OCI-LY1 (cell line): ENCODE measurements around the gene ROCK2.
A peak's percentile ranks its signal among the peaks of the same experiment; 100 is the strongest.

Source experiments
- H2AFZ ChIP-seq: fragments of 200-600 bp; sonication (generic), shearing (Covaris generic); 2 replicates; pipeline ENCODE4 v1.6.0; 2014; ENCODE audit warnings: antibody characterized with exemption, mild to moderate bottlenecking, low read length
- H3F3A ChIP-seq: fragments of 200-600 bp; sonication (generic), shearing (Covaris generic); 2 replicates; pipeline ENCODE4 v1.6.0; 2014; ENCODE audit warnings: mild to moderate bottlenecking, antibody characterized with exemption, low read length, moderate library complexity; ENCODE audit not compliant: insufficient read depth
- H3K27ac ChIP-seq: fragments of 200-600 bp; sonication (generic); 2 replicates; pipeline ENCODE4 v1.5.1; 2014; ENCODE audit warnings: low read length, mixed run types, mild to moderate bottlenecking, low read depth; ENCODE audit not compliant: poor library complexity, severe bottlenecking
- H3K27me3 ChIP-seq: fragments of 200-600 bp; sonication (generic); 2 replicates; pipeline ENCODE4 v1.6.0; 2014; ENCODE audit warnings: antibody characterized with exemption, mild to moderate bottlenecking, low read length, moderate library complexity; ENCODE audit not compliant: insufficient read depth
- H3K36me3 ChIP-seq: fragments of 200-600 bp; sonication (generic); 2 replicates; pipeline ENCODE4 v1.6.1; 2014; ENCODE audit warnings: mild to moderate bottlenecking, antibody characterized with exemption, low read length, moderate library complexity, mixed read lengths; ENCODE audit not compliant: insufficient read depth
- H3K4me1 ChIP-seq: fragments of 200-600 bp; sonication (generic); 2 replicates; pipeline ENCODE4 v1.5.1; 2014; ENCODE audit warnings: mild to moderate bottlenecking, low read length, moderate library complexity; ENCODE audit not compliant: insufficient read depth, severe bottlenecking
- H3K4me2 ChIP-seq: fragments of 200-600 bp; sonication (generic), shearing (Covaris generic); 2 replicates; pipeline ENCODE4 v1.6.1; 2014; ENCODE audit warnings: low read length
- H3K4me3 ChIP-seq: fragments of 200-600 bp; sonication (generic); 2 replicates; pipeline ENCODE4 v1.5.1; 2014; ENCODE audit warnings: low read length, low read depth, mild to moderate bottlenecking, mixed read lengths; ENCODE audit not compliant: poor library complexity, severe bottlenecking
- H3K79me2 ChIP-seq: fragments of 200-600 bp; shearing (Covaris generic); 2 replicates; pipeline ENCODE4 v1.6.1; 2016; ENCODE audit warnings: mixed run types, low read length, mixed read lengths; ENCODE audit not compliant: insufficient read depth
- H3K9ac ChIP-seq: fragments of 200-600 bp; sonication (generic), shearing (Covaris generic); 2 replicates; pipeline ENCODE4 v1.6.1; 2014; ENCODE audit warnings: mild to moderate bottlenecking, low read length, mixed read lengths
- H3K9me2 ChIP-seq: fragments of 200-600 bp; sonication (generic), shearing (Covaris generic); 2 replicates; pipeline ENCODE4 v1.6.1; 2014; ENCODE audit warnings: low read depth, mild to moderate bottlenecking, low read length, mixed read lengths
- H3K9me3 ChIP-seq: fragments of 200-600 bp; shearing (Covaris generic); 2 replicates; pipeline ENCODE4 v1.6.1; 2014; ENCODE audit warnings: low read length, mixed read lengths
- H4K20me1 ChIP-seq: fragments of 200-600 bp; sonication (generic), shearing (Covaris generic); 2 replicates; pipeline ENCODE4 v1.6.0; 2016; ENCODE audit warnings: mild to moderate bottlenecking, low read length; ENCODE audit not compliant: insufficient read depth
- EZH2 ChIP-seq: fragments of 200-600 bp; sonication (generic), shearing (Covaris generic); IDR thresholded peaks from 2 replicates; pipeline ENCODE4 v1.8.0; 2017; ENCODE audit warnings: borderline replicate concordance, mixed run types, mild to moderate bottlenecking, antibody characterized with exemption, low read length, moderate library complexity, mixed read lengths
- TF ChIP-seq, protein P1 (sequence below): fragments of 200-600 bp; sonication (generic), shearing (Covaris generic); IDR thresholded peaks from 2 replicates; pipeline ENCODE4 v1.5.1; 2017; ENCODE audit warnings: mild to moderate bottlenecking, antibody characterized with exemption, low read length, moderate library complexity, mixed read lengths

ROCK2 gene

DNA sequence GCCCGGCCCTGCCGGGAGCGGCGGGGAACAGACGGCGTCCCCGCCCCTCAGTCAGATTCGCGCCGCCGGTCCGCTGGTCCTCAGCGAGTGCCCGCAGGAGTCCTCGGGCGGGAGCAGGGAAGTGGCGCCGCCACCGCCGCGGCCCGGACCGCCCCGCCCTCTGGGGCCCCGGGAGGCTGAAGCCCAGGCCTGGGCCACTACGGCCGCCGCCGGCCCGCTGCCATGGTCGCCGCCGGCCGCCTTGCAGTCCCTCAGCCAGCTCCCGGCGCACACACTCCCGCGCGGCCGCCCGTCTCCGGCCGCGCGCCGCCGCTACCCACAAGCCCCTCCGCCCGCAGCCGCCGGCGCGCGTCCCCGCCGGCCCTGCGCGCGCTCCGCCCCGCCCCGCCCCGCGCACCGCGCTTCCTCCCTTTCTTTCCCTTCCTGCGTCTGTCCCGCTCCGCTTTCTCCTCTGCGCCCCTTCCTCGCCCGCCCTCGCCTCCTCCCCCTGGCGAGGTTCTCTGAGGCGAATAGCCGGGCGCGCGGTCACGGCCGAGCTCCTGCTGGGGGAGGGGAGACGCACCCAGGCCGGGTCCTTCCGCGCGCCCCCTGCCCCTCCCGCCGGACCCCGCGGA, at the start of gene ROCK2:
Gene ROCK2 (minus strand): TSS at position 295 of the 614 bp plus-strand sequence. CDS start 500 bp downstream, outside the sequence.
- Histone ChIP-seq H3K9me2 (no peaks in the 10 kb centered on the region), H4K20me1 (no peaks in the 10 kb centered on the region), H3F3A (0 out of 2 replicates have a peak, but pooled peaks cover 4% of the 10 kb centered on the region), H3K9me3 (no peaks in the 10 kb centered on the region), H2AFZ (0 out of 2 replicates have a peak within 1 kb of the TSS, but pooled peaks have one; percentile 18), H3K4me2 (peak within 1 kb of the TSS; percentile 93), H3K4me1 (peaks cover 31% of the 10 kb centered on the region), H3K36me3 (no peaks in the 10 kb centered on the region), H3K27ac (no peak within 1 kb of the TSS), H3K79me2 (peaks cover 6% of the 10 kb centered on the region; the same call in 1 of the 2 replicates), H3K27me3 (0 out of 2 replicates have a peak, but pooled peaks cover 3% of the 10 kb centered on the region), H3K4me3 (peak within 1 kb of the TSS; percentile 82), H3K9ac (peak within 1 kb of the TSS; percentile 80)
- TF ChIP-seq EZH2: no peak
- TF ChIP-seq, protein P1, sequence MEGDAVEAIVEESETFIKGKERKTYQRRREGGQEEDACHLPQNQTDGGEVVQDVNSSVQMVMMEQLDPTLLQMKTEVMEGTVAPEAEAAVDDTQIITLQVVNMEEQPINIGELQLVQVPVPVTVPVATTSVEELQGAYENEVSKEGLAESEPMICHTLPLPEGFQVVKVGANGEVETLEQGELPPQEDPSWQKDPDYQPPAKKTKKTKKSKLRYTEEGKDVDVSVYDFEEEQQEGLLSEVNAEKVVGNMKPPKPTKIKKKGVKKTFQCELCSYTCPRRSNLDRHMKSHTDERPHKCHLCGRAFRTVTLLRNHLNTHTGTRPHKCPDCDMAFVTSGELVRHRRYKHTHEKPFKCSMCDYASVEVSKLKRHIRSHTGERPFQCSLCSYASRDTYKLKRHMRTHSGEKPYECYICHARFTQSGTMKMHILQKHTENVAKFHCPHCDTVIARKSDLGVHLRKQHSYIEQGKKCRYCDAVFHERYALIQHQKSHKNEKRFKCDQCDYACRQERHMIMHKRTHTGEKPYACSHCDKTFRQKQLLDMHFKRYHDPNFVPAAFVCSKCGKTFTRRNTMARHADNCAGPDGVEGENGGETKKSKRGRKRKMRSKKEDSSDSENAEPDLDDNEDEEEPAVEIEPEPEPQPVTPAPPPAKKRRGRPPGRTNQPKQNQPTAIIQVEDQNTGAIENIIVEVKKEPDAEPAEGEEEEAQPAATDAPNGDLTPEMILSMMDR: no peak

DNA sequence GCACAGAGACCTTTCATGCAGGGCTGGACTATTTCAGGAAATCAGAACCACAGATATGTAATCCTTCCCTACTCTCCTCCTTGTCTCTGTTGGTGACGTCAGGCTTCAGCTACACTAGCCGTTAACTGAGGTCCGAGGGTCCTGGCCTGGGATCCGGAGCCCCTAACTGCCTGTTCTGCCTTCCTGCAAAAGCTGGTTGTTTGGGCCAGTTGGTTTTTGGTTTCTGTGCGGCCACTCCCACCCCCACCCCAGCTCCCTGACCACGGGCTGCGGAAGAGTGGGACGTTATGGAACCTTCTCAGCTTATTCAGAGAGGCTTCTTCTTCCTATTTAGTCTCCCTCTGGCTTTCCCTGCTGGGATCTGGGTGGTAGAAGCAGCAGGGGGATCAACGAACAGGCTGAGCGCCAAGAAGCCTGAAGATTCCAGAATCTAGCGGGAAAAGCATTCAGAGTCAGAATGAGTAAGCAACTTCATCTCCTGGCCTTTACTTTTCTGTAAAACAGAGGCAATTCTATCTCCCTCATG, 49.3 kb upstream of the ROCK2 start:
- no peak overlapping the region for H3K4me3 ChIP-seq
- no peaks in the 10 kb centered on the region for H3K9me2 ChIP-seq
- no peaks in the 10 kb centered on the region for H3K9me3 ChIP-seq
- H3K9ac ChIP-seq: no peak overlapping the region
- H3K36me3 ChIP-seq: no peaks in the 10 kb centered on the region
- TF ChIP-seq, protein P1: no peak
- no peak for TF ChIP-seq EZH2
- H2AFZ ChIP-seq: no peak overlapping the region
- no peak overlapping the region for H3K4me2 ChIP-seq
- no peaks in the 10 kb centered on the region for H3K79me2 ChIP-seq
- H3K4me1 ChIP-seq: no peaks in the 10 kb centered on the region
- H4K20me1 ChIP-seq: no peaks in the 10 kb centered on the region
- H3K27me3 ChIP-seq: peaks cover 6% of the 10 kb centered on the region; the same call in 1 of the 2 replicates
- no peaks in the 10 kb centered on the region for H3F3A ChIP-seq
- no peak overlapping the region for H3K27ac ChIP-seq

DNA sequence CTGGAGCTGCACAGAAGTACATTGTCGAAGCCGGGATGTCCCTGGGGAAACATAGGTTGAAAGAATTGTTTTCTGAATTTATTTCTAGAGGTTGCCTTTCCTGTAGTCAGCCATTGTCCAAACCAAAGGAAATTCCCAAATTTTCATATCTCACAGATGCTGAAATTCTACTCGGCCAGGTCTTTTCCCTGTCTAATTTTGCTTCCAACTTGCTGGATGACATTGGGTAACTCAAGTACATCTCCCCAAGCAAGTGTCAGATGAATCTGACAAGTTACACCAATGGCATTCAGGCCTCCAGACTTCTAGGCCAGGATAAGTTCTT, 47.5 kb upstream of the ROCK2 start:
- Histone ChIP-seq H3K9me2 (no peaks in the 10 kb centered on the region), H3K9me3 (no peaks in the 10 kb centered on the region), H4K20me1 (no peaks in the 10 kb centered on the region), H2AFZ (no peak overlapping the region), H3K4me3 (no peak overlapping the region), H3K9ac (no peak overlapping the region), H3K27me3 (peaks cover 4% of the 10 kb centered on the region; the same call in 1 of the 2 replicates), H3K4me2 (no peak overlapping the region), H3K27ac (no peak overlapping the region), H3K4me1 (peaks cover 4% of the 10 kb centered on the region), H3K36me3 (no peaks in the 10 kb centered on the region), H3K79me2 (no peaks in the 10 kb centered on the region), H3F3A (no peaks in the 10 kb centered on the region)
- TF ChIP-seq, protein P1: no peak
- no peak for TF ChIP-seq EZH2
